Small intestine (tissue), 7 donors: ENCODE measurements around the gene PPIP5K1. TPM values are rescaled to one million over a fixed set of nuclear protein-coding genes. Genes with fewer than 3 reads are reported as not detected.
"Not testable (repeated sequence)": the region's sequence is repeated elsewhere in the genome, so short reads cannot be mapped to it uniquely, and the experiment has no call there.

ENCODE experiments used
- DNase-seq, 2 donors: peaks; one replicate each; pipeline versions ENCODE4 v3.0.0 to v3.0.0-alpha.2; 2013
- FAIRE-seq: peaks from 2 replicates; lab custom pipeline; 2012; peaks lifted over from hg19 to GRCh38; lab: Jason Lieb, UNC
- H3K27ac ChIP-seq, 3 donors: one replicate each; pipeline ENCODE4 v1.5.1; 2013; ENCODE audit warnings: low read length in 2 of 3, mild to moderate bottlenecking in 2 of 3, control low read depth in 1 of 3, inconsistent platforms in 1 of 3, low read depth in 1 of 3, moderate library complexity in 1 of 3
- H3K27me3 ChIP-seq, 3 donors: one replicate each; pipeline ENCODE4 v1.6.1; 2013; ENCODE audit warnings: low read length in 3 of 3, inconsistent platforms in 1 of 3; ENCODE audit not compliant: control insufficient read depth in 3 of 3, insufficient read depth in 3 of 3
- H3K36me3 ChIP-seq, 3 donors: one replicate each; pipeline ENCODE4 v1.6.1; 2013; ENCODE audit warnings: low read length in 3 of 3, inconsistent platforms in 1 of 3, low read depth in 1 of 3, mild to moderate bottlenecking in 1 of 3, moderate library complexity in 1 of 3; ENCODE audit not compliant: control insufficient read depth in 3 of 3, insufficient read depth in 2 of 3
- H3K4me1 ChIP-seq, 3 donors: one replicate each; pipeline ENCODE4 v1.6.1; 2013; ENCODE audit warnings: low read length in 2 of 3, inconsistent platforms in 1 of 3, low read depth in 1 of 3, mild to moderate bottlenecking in 1 of 3, moderate library complexity in 1 of 3; ENCODE audit not compliant: control insufficient read depth in 3 of 3, insufficient read depth in 2 of 3
- H3K4me3 ChIP-seq, 3 donors: one replicate each; pipeline ENCODE4 v1.5.1; 2013; ENCODE audit warnings: low read length in 3 of 3, control low read depth in 1 of 3, inconsistent platforms in 1 of 3, low read depth in 1 of 3, mild to moderate bottlenecking in 1 of 3, moderate library complexity in 1 of 3
- H3K9me3 ChIP-seq, 2 donors: one replicate each; pipeline ENCODE4 v1.6.1; 2013; ENCODE audit warnings: low read depth in 1 of 2, low read length in 1 of 2; ENCODE audit not compliant: control insufficient read depth in 2 of 2, insufficient read depth in 1 of 2
- WGBS, 3 donors: extraction: QIAGEN DNeasy Blood & Tissue Kit; methylation state at CpG; one replicate each; pipeline ENCODE4 v1.1.7; 2013; 5-methylcytosine and 5-hydroxymethylcytosine counted together
- polyA plus RNA-seq, 4 donors: library from polyadenylated mRNA; stranded (reverse) in 3 of 4; unstranded in 1 of 4; fragments of 200-250 nt in 3 of 4; fragments of 120-200 nt in 1 of 4; gene quantifications; one replicate each; pipeline versions ENCODE4 v1.2.1 to v1.2.3, GENCODE V29; 2013
- donor health status: healthy with polysubstance abuse.
- donor health status: control.
- donor health status: control.
- donor health status: Bipolar disorder and iron deficiency.
- donor health status: healthy.

The PPIP5K1 gene
- polyA plus RNA-seq, 4 donors: 15.5 to 79.8 (median 62.9) TPM

GRCh38 chr15:43562753-43563152 is 27.3 kb downstream of the PPIP5K1 start:
- not testable (repeated sequence) for FAIRE-seq, H3K27ac ChIP-seq, H3K27me3 ChIP-seq, H3K4me1 ChIP-seq, H3K9me3 ChIP-seq, DNase-seq, H3K4me3 ChIP-seq
- 80 to 88% (median 88%) methylated on average over 1 to 2 of the region's 3 CpGs for WGBS, 3 donors
- H3K36me3 ChIP-seq: peaks cover 0 to 13% (median 6%) of the 10 kb centered on the region in 3 donors

GRCh38 chr15:43552986-43553385 is 37.0 kb downstream of the PPIP5K1 start:
- no peak overlapping the region for H3K4me3 ChIP-seq
- no peaks in the 10 kb centered on the region for H3K9me3 ChIP-seq
- H3K36me3 ChIP-seq: peaks cover 0 to 71% (median 15%) of the 10 kb centered on the region in 3 donors
- FAIRE-seq (no peak), DNase-seq (no peak)
- H3K27ac ChIP-seq: no peak overlapping the region
- H3K4me1 ChIP-seq: no peaks in the 10 kb centered on the region
- 70 to 91% (median 76%) methylated on average over 2 of the region's 2 CpGs for WGBS, 3 donors
- no peaks in the 10 kb centered on the region for H3K27me3 ChIP-seq

GRCh38 chr15:43552256-43552655 is 37.8 kb downstream of the PPIP5K1 start:
- FAIRE-seq (no peak), DNase-seq (no peak)
- no peaks in the 10 kb centered on the region for H3K27me3 ChIP-seq
- no peaks in the 10 kb centered on the region for H3K9me3 ChIP-seq
- WGBS, 3 donors: 94 to 100% (median 95%) methylated on average over 4 of the region's 4 CpGs
- no peak overlapping the region for H3K27ac ChIP-seq
- no peaks in the 10 kb centered on the region for H3K4me1 ChIP-seq
- no peak overlapping the region for H3K4me3 ChIP-seq
- peaks cover 0 to 66% (median 10%) of the 10 kb centered on the region in 3 donors for H3K36me3 ChIP-seq

GRCh38 chr15:43550527-43551363 is 39.3 kb downstream of the PPIP5K1 start:
- WGBS, 3 donors: 82 to 87% (median 86%) methylated on average over 10 of the region's 10 CpGs
- no peaks in the 10 kb centered on the region for H3K9me3 ChIP-seq
- no peak for FAIRE-seq

GRCh38 chr15:43547539-43547938 is 42.5 kb downstream of the PPIP5K1 start:
- WGBS, 3 donors: 97 to 99% (median 98%) methylated on average over 2 of the region's 2 CpGs
- H3K27me3 ChIP-seq: no peaks in the 10 kb centered on the region
- H3K4me3 ChIP-seq: no peak overlapping the region
- peaks cover 0 to 43% (median 6%) of the 10 kb centered on the region in 3 donors for H3K36me3 ChIP-seq
- H3K27ac ChIP-seq: no peak overlapping the region
- H3K4me1 ChIP-seq: no peaks in the 10 kb centered on the region
- peaks cover 0 to 5% of the 10 kb centered on the region in 2 donors for H3K9me3 ChIP-seq
- FAIRE-seq: no peak
- DNase-seq: no peak

More at GRCh38 chr15:43550527-43551363, 39.3 kb downstream of the PPIP5K1 start:
- H3K27me3 ChIP-seq: no peaks in the 10 kb centered on the region
- H3K36me3 ChIP-seq: peaks cover 0 to 57% (median 12%) of the 10 kb centered on the region in 3 donors
- H3K4me1 ChIP-seq: no peaks in the 10 kb centered on the region
- H3K4me3 ChIP-seq: no peak overlapping the region
- no peak overlapping the region for H3K27ac ChIP-seq
- DNase-seq: no peak

- DNase-seq: no peak
- no peaks in the 10 kb centered on the region for H3K27me3 ChIP-seq
Observed at GRCh38 chr15:43545426-43545825, 44.6 kb downstream of the PPIP5K1 start.

GRCh38 chr15:43544266-43544665 is 45.7 kb downstream of the PPIP5K1 start:
- DNase-seq: no peak
- Histone ChIP-seq H3K27me3 (no peaks in the 10 kb centered on the region), H3K4me1 (no peaks in the 10 kb centered on the region), H3K9me3 (peaks cover 0 to 5% of the 10 kb centered on the region in 2 donors), H3K36me3 (peaks cover 0 to 35% (median 2%) of the 10 kb centered on the region in 3 donors), H3K27ac (no peak overlapping the region), H3K4me3 (no peak overlapping the region)
- FAIRE-seq: no peak

More at GRCh38 chr15:43545426-43545825, 44.6 kb downstream of the PPIP5K1 start:
- Histone ChIP-seq H3K9me3 (peaks cover 0 to 5% of the 10 kb centered on the region in 2 donors), H3K4me1 (no peaks in the 10 kb centered on the region), H3K27ac (no peak overlapping the region), H3K4me3 (no peak overlapping the region), H3K36me3 (peaks cover 0 to 40% (median 4%) of the 10 kb centered on the region in 3 donors)
- WGBS, 3 donors: 86 to 100% (median 91%) methylated on average over 1 of the region's 1 CpG
- FAIRE-seq: no peak

GRCh38 chr15:43541785-43542184 is 48.2 kb downstream of the PPIP5K1 start:
- peaks cover 0 to 33% (median 2%) of the 10 kb centered on the region in 3 donors for H3K36me3 ChIP-seq
- H3K4me3 ChIP-seq: no peak overlapping the region
- H3K4me1 ChIP-seq: no peaks in the 10 kb centered on the region
- H3K9me3 ChIP-seq: peaks cover 0 to 5% of the 10 kb centered on the region in 2 donors
- no peak for DNase-seq
- FAIRE-seq: no peak
- no peaks in the 10 kb centered on the region for H3K27me3 ChIP-seq
- no peak overlapping the region for H3K27ac ChIP-seq
